H9 (cell line): ENCODE data around the gene LARP4B. TPM values are rescaled to one million over a fixed set of nuclear protein-coding genes. Genes with fewer than 3 reads are reported as not detected.

ENCODE experiments used
- DNase-seq: peaks from one replicate; pipeline ENCODE4 v3.0.0-alpha.2; 2017
- H2AFZ ChIP-seq: one replicate; pipeline ENCODE4 v1.6.1; 2013; ENCODE audit warnings: mild to moderate bottlenecking, low read length, control low read depth, moderate library complexity
- H2AK5ac ChIP-seq: 2 replicates; pipeline ENCODE4 v1.6.1; 2013; ENCODE audit warnings: low read length, control low read depth, mixed read lengths; ENCODE audit not compliant: insufficient read length
- H2BK120ac ChIP-seq: one replicate; pipeline ENCODE4 v1.6.1; 2013; ENCODE audit warnings: low read depth, mild to moderate bottlenecking, low read length, control low read depth, inconsistent platforms; ENCODE audit not compliant: poor library complexity, severe bottlenecking
- H2BK12ac ChIP-seq: 2 replicates; pipeline ENCODE4 v1.6.1; 2013; ENCODE audit warnings: low read length, control low read depth, mixed read lengths, low read depth; ENCODE audit not compliant: insufficient read length
- H2BK15ac ChIP-seq: 2 replicates; pipeline ENCODE4 v1.6.1; 2013; ENCODE audit warnings: low read depth, low read length, control low read depth
- H2BK20ac ChIP-seq: one replicate; pipeline ENCODE4 v1.6.1; 2013; ENCODE audit warnings: low read depth, mild to moderate bottlenecking, low read length, control low read depth, inconsistent platforms; ENCODE audit not compliant: poor library complexity, severe bottlenecking
- H2BK5ac ChIP-seq: 2 replicates; pipeline ENCODE4 v1.6.1; 2013; ENCODE audit warnings: low read length, control low read depth, mixed read lengths; ENCODE audit not compliant: insufficient read length
- H3K14ac ChIP-seq: 2 replicates; pipeline ENCODE4 v1.6.1; 2013; ENCODE audit warnings: low read length, control low read depth; ENCODE audit not compliant: insufficient read depth
- H3K18ac ChIP-seq: 2 replicates; pipeline ENCODE4 v1.6.1; 2013; ENCODE audit warnings: low read depth, mild to moderate bottlenecking, mixed read lengths, low read length, control low read depth; ENCODE audit not compliant: insufficient read length
- H3K23ac ChIP-seq: 2 replicates; pipeline ENCODE4 v1.6.1; 2013; ENCODE audit warnings: low read length, control low read depth, mixed read lengths, low read depth; ENCODE audit not compliant: insufficient read length
- H3K23me2 ChIP-seq: 2 replicates; pipeline ENCODE4 v1.6.1; 2013; ENCODE audit warnings: low read depth, mild to moderate bottlenecking, mixed read lengths, low read length, control low read depth; ENCODE audit not compliant: insufficient read length, poor library complexity, severe bottlenecking
- H3K27ac ChIP-seq: 2 replicates; pipeline ENCODE4 v1.5.1; 2013; ENCODE audit warnings: low read length, control low read depth, mixed read lengths, low read depth; ENCODE audit not compliant: insufficient read length
- H3K27me3 ChIP-seq: 2 replicates; pipeline ENCODE4 v1.6.1; 2013; ENCODE audit warnings: low read length, control low read depth, inconsistent platforms; ENCODE audit not compliant: insufficient read depth
- H3K4ac ChIP-seq: 2 replicates; pipeline ENCODE4 v1.6.1; 2013; ENCODE audit warnings: low read depth, mild to moderate bottlenecking, control low read depth, inconsistent platforms, low read length, moderate library complexity
- H3K4me1 ChIP-seq: 2 replicates; pipeline ENCODE4 v1.6.1; 2013; ENCODE audit warnings: low read length, control low read depth, inconsistent platforms; ENCODE audit not compliant: insufficient read depth
- H3K4me2 ChIP-seq: 2 replicates; pipeline ENCODE4 v1.6.1; 2013; ENCODE audit warnings: low read length, control low read depth, mixed read lengths; ENCODE audit not compliant: insufficient read length, insufficient read depth
- H3K56ac ChIP-seq: 2 replicates; pipeline ENCODE4 v1.6.1; 2013; ENCODE audit warnings: low read depth, mild to moderate bottlenecking, mixed read lengths, low read length, control low read depth; ENCODE audit not compliant: insufficient read length
- H3K79me1 ChIP-seq: 2 replicates; pipeline ENCODE4 v1.6.1; 2013; ENCODE audit warnings: low read depth, mild to moderate bottlenecking, moderate library complexity, low read length, control low read depth, inconsistent platforms; ENCODE audit not compliant: insufficient read depth, poor library complexity, severe bottlenecking
- H3K79me2 ChIP-seq: 2 replicates; pipeline ENCODE4 v1.6.1; 2013; ENCODE audit warnings: low read length, control low read depth, inconsistent platforms; ENCODE audit not compliant: insufficient read depth
- H3K9ac ChIP-seq: 2 replicates; pipeline ENCODE4 v1.6.1; 2013; ENCODE audit warnings: low read length, control low read depth, mixed read lengths; ENCODE audit not compliant: insufficient read length; ENCODE audit errors: extremely low read depth
- H3K9me3 ChIP-seq: one replicate; pipeline ENCODE4 v1.6.1; 2013; ENCODE audit warnings: low read depth, low read length, inconsistent platforms; ENCODE audit not compliant: control insufficient read depth
- H3T11ph ChIP-seq: one replicate; pipeline ENCODE4 v1.6.1; 2013; ENCODE audit warnings: mild to moderate bottlenecking, low read length, control low read depth, inconsistent platforms
- H4K20me1 ChIP-seq: one replicate; pipeline ENCODE4 v1.6.1; 2013; ENCODE audit not compliant: control insufficient read depth, insufficient read length, insufficient read depth
- H4K5ac ChIP-seq: 2 replicates; pipeline ENCODE4 v1.6.1; 2013; ENCODE audit warnings: low read depth, mild to moderate bottlenecking, mixed read lengths, low read length, control low read depth; ENCODE audit not compliant: insufficient read length
- H4K8ac ChIP-seq: replicated peaks from 2 replicates; pipeline ENCODE4 v1.6.1; 2013; ENCODE audit warnings: low read length, control low read depth, mixed read lengths, low read depth; ENCODE audit not compliant: insufficient read length
- H4K91ac ChIP-seq: 2 replicates; pipeline ENCODE4 v1.6.1; 2013; ENCODE audit warnings: low read depth, mild to moderate bottlenecking, moderate library complexity, mixed read lengths, low read length, control low read depth; ENCODE audit not compliant: insufficient read length
- H3K27ac Mint-ChIP-seq, 3 experiments: 2 replicates in 2 of 3; 3 replicates in 1 of 3; pipeline ENCODE4 v1.8.0; 2020 to 2021; ENCODE audit warnings: mixed read lengths in 3 of 3, mild to moderate bottlenecking in 1 of 3, moderate library complexity in 1 of 3
- H3K27me3 Mint-ChIP-seq: 2 replicates; pipeline ENCODE4 v1.8.0; 2021; ENCODE audit warnings: low read depth, mild to moderate bottlenecking, moderate library complexity, mixed read lengths
- H3K36me3 Mint-ChIP-seq, 3 experiments: 2 replicates in 2 of 3; 3 replicates in 1 of 3; pipeline ENCODE4 v1.8.0; 2020 to 2021; ENCODE audit warnings: low read depth in 3 of 3, mixed read lengths in 3 of 3; ENCODE audit not compliant: insufficient read depth in 1 of 3
- H3K4me1 Mint-ChIP-seq, 2 experiments: 2 replicates each; pipeline ENCODE4 v1.8.0; 2020; ENCODE audit warnings: mixed read lengths in 2 of 2
- H3K4me3 Mint-ChIP-seq, 2 experiments: 2 replicates in 1 of 2; 3 replicates in 1 of 2; pipeline ENCODE4 v1.8.0; 2020 to 2021; ENCODE audit warnings: mild to moderate bottlenecking in 2 of 2, mixed read lengths in 2 of 2, moderate library complexity in 1 of 2
- H3K9me3 Mint-ChIP-seq, 2 experiments: 2 replicates in 1 of 2; 3 replicates in 1 of 2; pipeline ENCODE4 v1.8.0; 2020; ENCODE audit warnings: mild to moderate bottlenecking in 2 of 2, mixed read lengths in 2 of 2, moderate library complexity in 1 of 2
- WGBS: extraction: QIAGEN DNeasy Blood & Tissue Kit; methylation state at CpG from one replicate; pipeline ENCODE4 v1.1.7; 2013; ENCODE audit warnings: missing lambda C conversion rate, low lambda C conversion rate, mixed read lengths; ENCODE audit not compliant: insufficient read length; ENCODE audit errors: extremely low coverage; 5-methylcytosine and 5-hydroxymethylcytosine counted together
- total RNA-seq: library from RNA; stranded (reverse); gene quantifications from 2 replicates; pipeline ENCODE4 v1.2.1, GENCODE V29; 2021
- TF ChIP-seq, protein P1 (sequence below): fragments of 200-600 bp; sonication (generic); conservative IDR thresholded peaks from 3 replicates; pipeline ENCODE4 v1.8.0; 2021; ENCODE audit warnings: antibody characterized with exemption, mild to moderate bottlenecking

LARP4B gene
- total RNA-seq, 1 experiment from 2014 or later, result 88.9 TPM

DNA sequence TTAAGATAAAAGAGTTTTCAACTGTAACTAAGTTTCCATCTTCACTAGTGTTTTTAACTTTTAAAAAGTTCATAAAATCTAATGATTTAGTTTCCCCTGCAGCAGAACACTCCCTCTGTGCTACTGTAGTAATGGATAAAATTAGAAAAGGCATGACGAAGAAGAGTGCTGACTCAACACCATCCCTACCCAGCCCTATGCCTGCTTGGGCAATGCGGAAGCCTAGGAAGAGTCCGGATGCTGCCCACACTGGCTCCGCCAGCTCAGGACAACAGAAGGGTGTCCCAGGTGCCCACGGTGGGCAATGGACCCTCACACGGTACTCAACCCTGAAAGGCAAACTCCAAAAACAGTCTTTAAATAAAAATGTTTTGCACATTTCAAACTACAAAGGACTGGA lies 118.2 kb downstream of the LARP4B start:
- no peak for DNase-seq
- no peak overlapping the region for H3K27ac ChIP-seq
- no peaks in the 10 kb centered on the region for H3K79me2 ChIP-seq
- no peaks in the 10 kb centered on the region; the same call in 1 of the 2 replicates for H3K27me3 ChIP-seq
- no peak overlapping the region for H4K91ac ChIP-seq
- H3K79me1 ChIP-seq, result no peaks in the 10 kb centered on the region
- H2BK20ac ChIP-seq, result no peak overlapping the region
- H2BK15ac ChIP-seq, result no peak overlapping the region
- no peak overlapping the region for H3K4me3 Mint-ChIP-seq
- H3K27me3 Mint-ChIP-seq, result no peaks in the 10 kb centered on the region
- H3K4ac ChIP-seq, result no peak overlapping the region
- no peaks in the 10 kb centered on the region for H3K4me1 Mint-ChIP-seq
- H2BK5ac ChIP-seq, result no peak overlapping the region
- TF ChIP-seq, protein P1, sequence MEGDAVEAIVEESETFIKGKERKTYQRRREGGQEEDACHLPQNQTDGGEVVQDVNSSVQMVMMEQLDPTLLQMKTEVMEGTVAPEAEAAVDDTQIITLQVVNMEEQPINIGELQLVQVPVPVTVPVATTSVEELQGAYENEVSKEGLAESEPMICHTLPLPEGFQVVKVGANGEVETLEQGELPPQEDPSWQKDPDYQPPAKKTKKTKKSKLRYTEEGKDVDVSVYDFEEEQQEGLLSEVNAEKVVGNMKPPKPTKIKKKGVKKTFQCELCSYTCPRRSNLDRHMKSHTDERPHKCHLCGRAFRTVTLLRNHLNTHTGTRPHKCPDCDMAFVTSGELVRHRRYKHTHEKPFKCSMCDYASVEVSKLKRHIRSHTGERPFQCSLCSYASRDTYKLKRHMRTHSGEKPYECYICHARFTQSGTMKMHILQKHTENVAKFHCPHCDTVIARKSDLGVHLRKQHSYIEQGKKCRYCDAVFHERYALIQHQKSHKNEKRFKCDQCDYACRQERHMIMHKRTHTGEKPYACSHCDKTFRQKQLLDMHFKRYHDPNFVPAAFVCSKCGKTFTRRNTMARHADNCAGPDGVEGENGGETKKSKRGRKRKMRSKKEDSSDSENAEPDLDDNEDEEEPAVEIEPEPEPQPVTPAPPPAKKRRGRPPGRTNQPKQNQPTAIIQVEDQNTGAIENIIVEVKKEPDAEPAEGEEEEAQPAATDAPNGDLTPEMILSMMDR, result no peak
- H3K23me2 ChIP-seq, result no peaks in the 10 kb centered on the region
- H2BK12ac ChIP-seq, result no peak overlapping the region
- 0 out of 7 replicates have a peak overlapping the region, but pooled peaks of 1 of the 3 experiments have one; percentile 21 for H3K27ac Mint-ChIP-seq
- H2AK5ac ChIP-seq, result no peak overlapping the region
- H3K9me3 Mint-ChIP-seq, result no peaks in the 10 kb centered on the region
- H3K56ac ChIP-seq, result no peak overlapping the region
- H3K9me3 ChIP-seq, result no peaks in the 10 kb centered on the region
- no peak overlapping the region for H4K8ac ChIP-seq
- H3K4me1 ChIP-seq, result no peaks in the 10 kb centered on the region
- no CpG with 5 or more reads among the region's 6 CpGs for WGBS
- no peak overlapping the region for H3K4me2 ChIP-seq
- H4K5ac ChIP-seq, result no peak overlapping the region
- peaks cover 2% of the 10 kb centered on the region for H4K20me1 ChIP-seq
- H3K36me3 Mint-ChIP-seq, result peaks cover 42 to 80% (median 75%) of the 10 kb centered on the region in 3 experiments; a peak in 6 of 7 replicates
- H3K9ac ChIP-seq, result no peak overlapping the region
- no peak overlapping the region for H2BK120ac ChIP-seq
- no peak overlapping the region for H3K23ac ChIP-seq
- no peak overlapping the region for H3K14ac ChIP-seq
- no peak overlapping the region for H2AFZ ChIP-seq
- no peak overlapping the region for H3K18ac ChIP-seq
- H3T11ph ChIP-seq, result no peak overlapping the region
